DND-41 (cell line): ENCODE measurements around the gene FAM161A.

Experiments used
- EZH2 ChIP-seq: IDR thresholded peaks from 3 replicates; pipeline ENCODE4 v1.6.1; 2012; ENCODE audit warnings: borderline replicate concordance, low read depth, mild to moderate bottlenecking, moderate library complexity, low read length, inconsistent platforms; ENCODE audit not compliant: severe bottlenecking
- TF ChIP-seq, protein P1 (sequence below): IDR thresholded peaks from 2 replicates; pipeline ENCODE4 v1.5.1; 2012; ENCODE audit warnings: borderline replicate concordance, low read length, moderate library complexity, mild to moderate bottlenecking; ENCODE audit not compliant: poor library complexity, severe bottlenecking; ENCODE audit errors: extremely low read depth

DNA sequence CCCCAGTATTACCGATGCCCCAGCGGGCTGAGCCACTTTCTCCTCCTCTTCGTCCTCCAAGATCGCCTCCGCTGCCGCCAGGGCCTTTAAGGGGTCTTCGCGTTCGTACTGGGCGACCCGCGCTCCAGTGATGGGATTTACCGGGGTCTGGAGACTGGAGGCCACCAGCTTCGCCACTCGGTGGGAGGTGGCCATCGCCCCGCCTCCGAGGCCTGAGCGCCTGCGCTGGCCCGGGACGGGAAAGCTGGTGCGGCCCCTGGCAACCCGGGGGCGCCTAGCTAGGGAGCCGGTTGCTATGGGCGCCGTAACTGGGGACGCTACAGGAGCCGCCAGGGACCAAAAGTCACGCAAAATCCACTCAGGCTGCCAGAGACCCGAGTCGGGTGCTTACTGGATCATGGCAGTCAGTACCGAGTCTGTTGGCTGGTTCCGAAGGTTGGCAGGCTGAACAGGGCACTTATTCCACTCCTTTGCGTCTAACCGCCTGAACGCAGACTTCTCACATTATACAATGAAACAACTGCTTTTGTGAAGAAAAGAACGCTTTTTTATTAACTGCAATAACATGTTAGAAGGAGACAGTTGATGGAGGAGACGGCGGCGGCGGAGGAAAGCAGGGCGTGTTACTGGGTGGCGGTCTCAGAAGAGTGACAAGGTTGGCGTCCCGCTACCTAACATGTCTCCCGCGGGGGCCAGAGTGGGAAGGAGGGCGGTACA lies at the start of gene FAM161A:
- TF ChIP-seq, protein P1, sequence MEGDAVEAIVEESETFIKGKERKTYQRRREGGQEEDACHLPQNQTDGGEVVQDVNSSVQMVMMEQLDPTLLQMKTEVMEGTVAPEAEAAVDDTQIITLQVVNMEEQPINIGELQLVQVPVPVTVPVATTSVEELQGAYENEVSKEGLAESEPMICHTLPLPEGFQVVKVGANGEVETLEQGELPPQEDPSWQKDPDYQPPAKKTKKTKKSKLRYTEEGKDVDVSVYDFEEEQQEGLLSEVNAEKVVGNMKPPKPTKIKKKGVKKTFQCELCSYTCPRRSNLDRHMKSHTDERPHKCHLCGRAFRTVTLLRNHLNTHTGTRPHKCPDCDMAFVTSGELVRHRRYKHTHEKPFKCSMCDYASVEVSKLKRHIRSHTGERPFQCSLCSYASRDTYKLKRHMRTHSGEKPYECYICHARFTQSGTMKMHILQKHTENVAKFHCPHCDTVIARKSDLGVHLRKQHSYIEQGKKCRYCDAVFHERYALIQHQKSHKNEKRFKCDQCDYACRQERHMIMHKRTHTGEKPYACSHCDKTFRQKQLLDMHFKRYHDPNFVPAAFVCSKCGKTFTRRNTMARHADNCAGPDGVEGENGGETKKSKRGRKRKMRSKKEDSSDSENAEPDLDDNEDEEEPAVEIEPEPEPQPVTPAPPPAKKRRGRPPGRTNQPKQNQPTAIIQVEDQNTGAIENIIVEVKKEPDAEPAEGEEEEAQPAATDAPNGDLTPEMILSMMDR, result no peak
- no peak for TF ChIP-seq EZH2
